Measurements from ENCODE around the gene SPIRE1. TPM values are rescaled to one million over a fixed set of nuclear protein-coding genes. Genes with fewer than 3 reads are reported as not detected.

Gene SPIRE1
- total and polyA plus RNA-seq, 4 donors: 0.29 to 5.7 (median 3.2) TPM

DNA sequence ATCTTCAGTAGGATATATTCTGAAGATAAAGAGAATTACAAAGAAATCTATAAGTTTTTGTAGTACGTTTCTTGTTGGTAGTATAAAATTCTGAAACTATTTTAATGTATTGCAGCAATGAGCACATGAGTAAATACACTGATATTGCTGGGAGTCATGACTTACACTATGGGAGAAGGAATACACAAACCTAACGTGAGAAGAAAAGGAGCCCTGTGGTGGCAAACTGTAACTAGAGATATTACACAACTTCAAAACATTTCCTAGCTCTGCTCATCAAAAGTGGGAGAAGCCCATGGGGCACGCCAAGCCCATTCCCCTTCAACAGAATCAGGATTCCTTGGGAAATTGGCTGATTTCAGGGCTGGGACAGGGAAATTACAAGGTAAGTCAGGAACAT, 20.5 kb downstream of the SPIRE1 start:
- Histone ChIP-seq H3K36me3 (ENCODE audit: control insufficient read depth in 4 of 4, insufficient read depth in 3 of 4, low read depth in 1 of 4, low read length in 3 of 4) (no peaks in the 10 kb centered on the region), H3K4me3 (ENCODE audit: low read depth in 1 of 3, low read length in 3 of 3) (no peak overlapping the region), H3K4me1 (ENCODE audit: control insufficient read depth in 4 of 4, insufficient read depth in 4 of 4, low read length in 3 of 4) (peaks cover 0 to 4% (median 4%) of the 10 kb centered on the region in 4 donors), H3K27ac (ENCODE audit: low read depth in 1 of 2, low read length in 2 of 2) (no peak overlapping the region), H3K9me3 (ENCODE audit: control insufficient read depth in 4 of 4, low read length in 3 of 4) (no peaks in the 10 kb centered on the region), H3K27me3 (ENCODE audit: control insufficient read depth in 4 of 4, insufficient read depth in 4 of 4, low read length in 3 of 4) (no peaks in the 10 kb centered on the region), H3K9ac (ENCODE audit: low read depth in 1 of 2, low read length in 2 of 2) (no peak overlapping the region)
- 93% methylated on average over 3 of the region's 3 CpGs for WGBS
- no peak for TF ChIP-seq JUND (IDR thresholded peaks at IDR 0.05)
- TF ChIP-seq, protein P1, sequence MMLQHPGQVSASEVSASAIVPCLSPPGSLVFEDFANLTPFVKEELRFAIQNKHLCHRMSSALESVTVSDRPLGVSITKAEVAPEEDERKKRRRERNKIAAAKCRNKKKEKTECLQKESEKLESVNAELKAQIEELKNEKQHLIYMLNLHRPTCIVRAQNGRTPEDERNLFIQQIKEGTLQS (IDR thresholded peaks at IDR 0.05): no peak
- TF ChIP-seq EGR1 (IDR thresholded peaks at IDR 0.05; ENCODE audit: low read depth in 2 of 2): no peak
- no peak for TF ChIP-seq HNF4G (IDR thresholded peaks at IDR 0.05)
- no peak for TF ChIP-seq RAD21 (IDR thresholded peaks at IDR 0.05)
- TF ChIP-seq, protein P2, sequence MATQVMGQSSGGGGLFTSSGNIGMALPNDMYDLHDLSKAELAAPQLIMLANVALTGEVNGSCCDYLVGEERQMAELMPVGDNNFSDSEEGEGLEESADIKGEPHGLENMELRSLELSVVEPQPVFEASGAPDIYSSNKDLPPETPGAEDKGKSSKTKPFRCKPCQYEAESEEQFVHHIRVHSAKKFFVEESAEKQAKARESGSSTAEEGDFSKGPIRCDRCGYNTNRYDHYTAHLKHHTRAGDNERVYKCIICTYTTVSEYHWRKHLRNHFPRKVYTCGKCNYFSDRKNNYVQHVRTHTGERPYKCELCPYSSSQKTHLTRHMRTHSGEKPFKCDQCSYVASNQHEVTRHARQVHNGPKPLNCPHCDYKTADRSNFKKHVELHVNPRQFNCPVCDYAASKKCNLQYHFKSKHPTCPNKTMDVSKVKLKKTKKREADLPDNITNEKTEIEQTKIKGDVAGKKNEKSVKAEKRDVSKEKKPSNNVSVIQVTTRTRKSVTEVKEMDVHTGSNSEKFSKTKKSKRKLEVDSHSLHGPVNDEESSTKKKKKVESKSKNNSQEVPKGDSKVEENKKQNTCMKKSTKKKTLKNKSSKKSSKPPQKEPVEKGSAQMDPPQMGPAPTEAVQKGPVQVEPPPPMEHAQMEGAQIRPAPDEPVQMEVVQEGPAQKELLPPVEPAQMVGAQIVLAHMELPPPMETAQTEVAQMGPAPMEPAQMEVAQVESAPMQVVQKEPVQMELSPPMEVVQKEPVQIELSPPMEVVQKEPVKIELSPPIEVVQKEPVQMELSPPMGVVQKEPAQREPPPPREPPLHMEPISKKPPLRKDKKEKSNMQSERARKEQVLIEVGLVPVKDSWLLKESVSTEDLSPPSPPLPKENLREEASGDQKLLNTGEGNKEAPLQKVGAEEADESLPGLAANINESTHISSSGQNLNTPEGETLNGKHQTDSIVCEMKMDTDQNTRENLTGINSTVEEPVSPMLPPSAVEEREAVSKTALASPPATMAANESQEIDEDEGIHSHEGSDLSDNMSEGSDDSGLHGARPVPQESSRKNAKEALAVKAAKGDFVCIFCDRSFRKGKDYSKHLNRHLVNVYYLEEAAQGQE (IDR thresholded peaks at IDR 0.05): no peak
- TF ChIP-seq NR2F2 (IDR thresholded peaks at IDR 0.05): no peak
- no peak for TF ChIP-seq RXRA (IDR thresholded peaks at IDR 0.05)
- TF ChIP-seq, protein P3, sequence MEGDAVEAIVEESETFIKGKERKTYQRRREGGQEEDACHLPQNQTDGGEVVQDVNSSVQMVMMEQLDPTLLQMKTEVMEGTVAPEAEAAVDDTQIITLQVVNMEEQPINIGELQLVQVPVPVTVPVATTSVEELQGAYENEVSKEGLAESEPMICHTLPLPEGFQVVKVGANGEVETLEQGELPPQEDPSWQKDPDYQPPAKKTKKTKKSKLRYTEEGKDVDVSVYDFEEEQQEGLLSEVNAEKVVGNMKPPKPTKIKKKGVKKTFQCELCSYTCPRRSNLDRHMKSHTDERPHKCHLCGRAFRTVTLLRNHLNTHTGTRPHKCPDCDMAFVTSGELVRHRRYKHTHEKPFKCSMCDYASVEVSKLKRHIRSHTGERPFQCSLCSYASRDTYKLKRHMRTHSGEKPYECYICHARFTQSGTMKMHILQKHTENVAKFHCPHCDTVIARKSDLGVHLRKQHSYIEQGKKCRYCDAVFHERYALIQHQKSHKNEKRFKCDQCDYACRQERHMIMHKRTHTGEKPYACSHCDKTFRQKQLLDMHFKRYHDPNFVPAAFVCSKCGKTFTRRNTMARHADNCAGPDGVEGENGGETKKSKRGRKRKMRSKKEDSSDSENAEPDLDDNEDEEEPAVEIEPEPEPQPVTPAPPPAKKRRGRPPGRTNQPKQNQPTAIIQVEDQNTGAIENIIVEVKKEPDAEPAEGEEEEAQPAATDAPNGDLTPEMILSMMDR (IDR thresholded peaks at IDR 0.05; ENCODE audit: low read depth, low read length, missing input control): no peak
- TF ChIP-seq, protein P4, sequence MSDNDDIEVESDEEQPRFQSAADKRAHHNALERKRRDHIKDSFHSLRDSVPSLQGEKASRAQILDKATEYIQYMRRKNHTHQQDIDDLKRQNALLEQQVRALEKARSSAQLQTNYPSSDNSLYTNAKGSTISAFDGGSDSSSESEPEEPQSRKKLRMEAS (IDR thresholded peaks at IDR 0.05): no peak
- TF ChIP-seq FOXA2 (IDR thresholded peaks at IDR 0.05): no peak
- TF ChIP-seq HNF4A (conservative IDR thresholded peaks at IDR 0.05): no peak
- no peak for TF ChIP-seq GABPA (IDR thresholded peaks at IDR 0.05 in 1 of 2, conservative IDR thresholded peaks at IDR 0.05 in 1 of 2)
- DNase-seq (ENCODE audit: low spot score): no peak

DNA sequence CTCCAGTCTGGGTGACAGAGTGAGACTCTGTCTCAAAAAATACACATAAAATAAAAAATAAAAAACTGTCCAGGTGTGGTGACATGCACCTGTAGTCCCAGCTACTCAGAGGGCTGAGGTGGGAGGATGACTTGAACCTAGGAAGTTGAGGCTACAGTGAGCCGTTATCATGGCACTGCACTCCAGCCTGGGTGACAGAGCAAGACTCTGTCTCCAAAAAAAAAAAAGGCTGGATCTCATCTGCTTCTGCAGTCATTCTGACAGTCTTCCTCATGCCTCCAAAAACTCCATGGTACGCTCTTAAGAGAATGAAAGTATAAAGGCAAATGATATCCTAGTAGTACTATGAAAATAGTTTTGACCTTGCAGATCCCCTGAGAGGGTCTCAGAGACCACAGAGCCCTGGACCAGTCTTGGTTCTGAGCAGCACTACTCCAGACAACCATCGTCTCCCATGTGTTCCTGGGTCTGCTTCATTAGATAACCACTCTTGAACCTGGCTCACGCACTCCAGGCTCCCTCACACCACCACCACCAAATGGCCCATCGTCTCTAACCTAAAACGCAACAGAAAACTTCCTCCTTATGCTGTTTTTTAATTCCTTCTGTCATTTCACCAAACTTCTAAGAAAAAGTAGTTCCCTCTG, 26.0 kb downstream of the SPIRE1 start:
- WGBS: 77% methylated on average over 6 of the region's 6 CpGs
- H3K4me3 ChIP-seq (ENCODE audit: low read depth in 1 of 3, low read length in 3 of 3): no peak overlapping the region
- TF ChIP-seq RAD21 (IDR thresholded peaks at IDR 0.05): no peak
- TF ChIP-seq YY1 (IDR thresholded peaks at IDR 0.05): no peak
- TF ChIP-seq, protein P5, sequence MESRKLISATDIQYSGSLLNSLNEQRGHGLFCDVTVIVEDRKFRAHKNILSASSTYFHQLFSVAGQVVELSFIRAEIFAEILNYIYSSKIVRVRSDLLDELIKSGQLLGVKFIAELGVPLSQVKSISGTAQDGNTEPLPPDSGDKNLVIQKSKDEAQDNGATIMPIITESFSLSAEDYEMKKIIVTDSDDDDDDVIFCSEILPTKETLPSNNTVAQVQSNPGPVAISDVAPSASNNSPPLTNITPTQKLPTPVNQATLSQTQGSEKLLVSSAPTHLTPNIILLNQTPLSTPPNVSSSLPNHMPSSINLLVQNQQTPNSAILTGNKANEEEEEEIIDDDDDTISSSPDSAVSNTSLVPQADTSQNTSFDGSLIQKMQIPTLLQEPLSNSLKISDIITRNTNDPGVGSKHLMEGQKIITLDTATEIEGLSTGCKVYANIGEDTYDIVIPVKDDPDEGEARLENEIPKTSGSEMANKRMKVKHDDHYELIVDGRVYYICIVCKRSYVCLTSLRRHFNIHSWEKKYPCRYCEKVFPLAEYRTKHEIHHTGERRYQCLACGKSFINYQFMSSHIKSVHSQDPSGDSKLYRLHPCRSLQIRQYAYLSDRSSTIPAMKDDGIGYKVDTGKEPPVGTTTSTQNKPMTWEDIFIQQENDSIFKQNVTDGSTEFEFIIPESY (IDR thresholded peaks at IDR 0.05): no peak
- TF ChIP-seq TAF1 (conservative IDR thresholded peaks at IDR 0.05): no peak
- TF ChIP-seq, protein P1 (IDR thresholded peaks at IDR 0.05): no peak
- no peak for TF ChIP-seq HNF4A (conservative IDR thresholded peaks at IDR 0.05)
- TF ChIP-seq GABPA (IDR thresholded peaks at IDR 0.05 in 1 of 2, conservative IDR thresholded peaks at IDR 0.05 in 1 of 2): no peak
- no peak for TF ChIP-seq JUND (IDR thresholded peaks at IDR 0.05)
- no peak for TF ChIP-seq FOXA1 (IDR thresholded peaks at IDR 0.05)
- TF ChIP-seq, protein P3 (IDR thresholded peaks at IDR 0.05; ENCODE audit: low read depth, low read length, missing input control): no peak

More for the DNA sequence above, 26.0 kb downstream of the SPIRE1 start:
- Histone ChIP-seq H3K9me3 (ENCODE audit: control insufficient read depth in 4 of 4, low read length in 3 of 4) (no peaks in the 10 kb centered on the region), H3K4me1 (ENCODE audit: control insufficient read depth in 4 of 4, insufficient read depth in 4 of 4, low read length in 3 of 4) (no peaks in the 10 kb centered on the region), H3K9ac (ENCODE audit: low read depth in 1 of 2, low read length in 2 of 2) (no peak overlapping the region), H3K36me3 (ENCODE audit: control insufficient read depth in 4 of 4, insufficient read depth in 3 of 4, low read depth in 1 of 4, low read length in 3 of 4) (peaks cover 0 to 2% (median 0%) of the 10 kb centered on the region in 4 donors), H3K27ac (ENCODE audit: low read depth in 1 of 2, low read length in 2 of 2) (no peak overlapping the region), H3K27me3 (ENCODE audit: control insufficient read depth in 4 of 4, insufficient read depth in 4 of 4, low read length in 3 of 4) (no peaks in the 10 kb centered on the region)
- no peak for DNase-seq (ENCODE audit: low spot score)
